ENCODE results near the gene BRDT. TPM values are rescaled to one million over a fixed set of nuclear protein-coding genes. Genes with fewer than 3 reads are reported as not detected.
"Not testable (repeated sequence)": the region's sequence is repeated elsewhere in the genome, so short reads cannot be mapped to it uniquely, and the experiment has no call there.

The BRDT gene
- total RNA-seq, 1 donor from 2014 or later, result not detected

GRCh38 chr1:91979383-91979782 lies 30.2 kb downstream of the BRDT start:
- intact Hi-C loops (cut with DNase I), result no loop called here
- DNase-seq (ENCODE audit: low spot score) (no peak), ATAC-seq (no peak)

GRCh38 chr1:91980663-91981062 lies 31.5 kb downstream of the BRDT start:
- intact Hi-C loops (cut with DNase I), result no loop called here
- no peak for DNase-seq (ENCODE audit: low spot score)
- ATAC-seq, result no peak

- DNase-seq (ENCODE audit: low spot score), result no peak
- no peak for ATAC-seq
- intact Hi-C loops (cut with DNase I), result no loop called here
These were observed 32.9 kb downstream of the BRDT start for GRCh38 chr1:91981996-91982609.

GRCh38 chr1:91993256-91993655 lies 44.1 kb downstream of the BRDT start:
- no peak for DNase-seq (ENCODE audit: low spot score)
- intact Hi-C loops (cut with DNase I), result no loop called here
- ATAC-seq, result no peak

- no peak for ATAC-seq
- no peak for DNase-seq (ENCODE audit: low spot score)
- intact Hi-C loops (cut with DNase I), result no loop called here
These were observed 48.5 kb downstream of the BRDT start for GRCh38 chr1:91997607-91998195.

GRCh38 chr1:92004129-92004528 lies 54.9 kb downstream of the BRDT start:
- intact Hi-C loops (cut with DNase I), result no loop called here
- no peak for DNase-seq (ENCODE audit: low spot score)
- no peak for ATAC-seq

- ATAC-seq (no peak), DNase-seq (ENCODE audit: low spot score) (no peak)
- intact Hi-C loops (cut with DNase I), result no loop called here
These were observed 64.7 kb downstream of the BRDT start for GRCh38 chr1:92013923-92014322.

GRCh38 chr1:92016720-92017316 lies 67.6 kb downstream of the BRDT start:
- intact Hi-C loops (cut with DNase I), result no loop called here
- ATAC-seq (no peak), DNase-seq (ENCODE audit: low spot score) (no peak)

GRCh38 chr1:92017656-92018055 lies 68.5 kb downstream of the BRDT start:
- intact Hi-C loops (cut with DNase I), result no loop called here
- DNase-seq (ENCODE audit: low spot score) (no peak), ATAC-seq (no peak)

GRCh38 chr1:92026042-92026441 lies 76.8 kb downstream of the BRDT start:
- ATAC-seq; intact Hi-C loops (cut with DNase I); DNase-seq (ENCODE audit: low spot score): not testable (repeated sequence)

- DNase-seq (ENCODE audit: low spot score) (no peak), ATAC-seq (no peak)
- intact Hi-C loops (cut with DNase I), result no loop called here
These were observed 77.6 kb downstream of the BRDT start for GRCh38 chr1:92026806-92027205.

GRCh38 chr1:92029241-92029922 lies 80.2 kb downstream of the BRDT start:
- DNase-seq (ENCODE audit: low spot score) (no peak), ATAC-seq (no peak)
- intact Hi-C loops (cut with DNase I), result no loop called here

GRCh38 chr1:92030656-92031107 lies 81.5 kb downstream of the BRDT start:
- intact Hi-C loops (cut with DNase I), result no loop called here
- ATAC-seq, result no peak

GRCh38 chr1:92031281-92032110 lies 82.3 kb downstream of the BRDT start:
- no peak for DNase-seq (ENCODE audit: low spot score)
- intact Hi-C loops (cut with DNase I), result no loop called here
- no peak for ATAC-seq

More at GRCh38 chr1:92030656-92031107, 81.5 kb downstream of the BRDT start:
- no peak for DNase-seq (ENCODE audit: low spot score)

GRCh38 chr1:92037400-92037799 lies 88.2 kb downstream of the BRDT start:
- intact Hi-C loops (cut with DNase I), result no loop called here
- ATAC-seq, result no peak
- DNase-seq (ENCODE audit: low spot score), result no peak

- ATAC-seq, result no peak
- intact Hi-C loops (cut with DNase I), result no loop called here
- DNase-seq (ENCODE audit: low spot score), result no peak
These were observed 89.6 kb downstream of the BRDT start for GRCh38 chr1:92038695-92039346.

GRCh38 chr1:92040971-92041370 lies 91.8 kb downstream of the BRDT start:
- intact Hi-C loops (cut with DNase I), result no loop called here
- no peak for ATAC-seq

GRCh38 chr1:92043621-92044020 lies 94.4 kb downstream of the BRDT start:
- intact Hi-C loops (cut with DNase I), result no loop called here
- no peak for ATAC-seq
- no peak for DNase-seq (ENCODE audit: low spot score)

More at GRCh38 chr1:92040971-92041370, 91.8 kb downstream of the BRDT start:
- DNase-seq (ENCODE audit: low spot score), result no peak
